GM12878 (cell line): ENCODE measurements around the gene PHKG2. TPM values are rescaled to one million over a fixed set of nuclear protein-coding genes. Genes with fewer than 3 reads are reported as not detected.

Experiments used
- ATAC-seq: fragments of 200-7000 bp; cut with Tn5 transposase; 3 replicates; pipeline ENCODE4 v1.9.1; 2020; ENCODE audit warnings: mild to moderate bottlenecking, moderate library complexity
- BruUV-seq: library from RNA; stranded (reverse); fragments of 400-500 nt; replicated peaks from 2 replicates; lab custom pipeline; 2021; lab: Mats Ljungman, UMichigan
- CTCF ChIA-PET: fragments of 300-600 bp; sonication (Branson Sonifier 250); formaldehyde crosslinking; extraction: SDS; loops from one replicate; lab custom pipeline; 2021; ENCODE audit warnings: inconsistent platforms; lab: Yijun Ruan, JAX
- POLR2A ChIA-PET: fragments of 350-600 bp; formaldehyde crosslinking; extraction: SDS; loops from one replicate; lab custom pipeline; 2021; ENCODE audit warnings: inconsistent platforms; lab: Charles Lee
- RAD21 ChIA-PET: fragments of 300-600 bp; sonication (Branson Sonifier 250); formaldehyde crosslinking; loops from one replicate; lab custom pipeline; 2023; ENCODE audit warnings: antibody characterized with exemption; ENCODE audit not compliant: unreplicated experiment; lab: Charles Lee
- SMC1A ChIA-PET: fragments of 300-600 bp; sonication (Branson Sonifier 250); formaldehyde crosslinking; loops from one replicate; lab custom pipeline; 2023; ENCODE audit not compliant: unreplicated experiment, uncharacterized antibody; lab: Charles Lee
- DNase-seq: peaks from one replicate; pipeline ENCODE4 v3.0.0-alpha.2; 2011; ENCODE audit warnings: low read depth, low spot score
- FAIRE-seq: peaks from 3 replicates; lab custom pipeline; 2011; peaks lifted over from hg19 to GRCh38; lab: Jason Lieb, UNC
- H2AFZ ChIP-seq: 2 replicates; pipeline ENCODE4 v1.6.0; 2011; ENCODE audit warnings: low read depth, low read length, control low read depth; ENCODE audit not compliant: control insufficient read depth
- H3K27ac ChIP-seq: 2 replicates; pipeline ENCODE4 v1.5.1; 2011; ENCODE audit warnings: control low read depth; ENCODE audit not compliant: control insufficient read depth, insufficient read depth
- H3K27me3 ChIP-seq, 2 experiments: replicated peaks in 1 of 2; 2 replicates each; pipeline versions ENCODE4 v1.6.0 to v1.6.1; 2011; ENCODE audit warnings: low read length in 1 of 2; ENCODE audit not compliant: control insufficient read depth in 2 of 2, insufficient read depth in 2 of 2
- H3K36me3 ChIP-seq, 2 experiments: 2 replicates each; pipeline ENCODE4 v1.5.1; 2011; ENCODE audit warnings: low read length in 1 of 2; ENCODE audit not compliant: control insufficient read depth in 2 of 2, insufficient read depth in 2 of 2
- H3K4me1 ChIP-seq: 2 replicates; pipeline ENCODE4 v1.6.1; 2011; ENCODE audit warnings: mild to moderate bottlenecking, low read length, moderate library complexity, mixed read lengths; ENCODE audit not compliant: control insufficient read depth, insufficient read depth
- H3K4me2 ChIP-seq: 2 replicates; pipeline ENCODE4 v1.6.0; 2011; ENCODE audit warnings: control low read depth; ENCODE audit not compliant: control insufficient read depth, insufficient read depth
- H3K4me3 ChIP-seq: fragments of 200-600 bp; sonication (generic); 2 replicates; pipeline ENCODE4 v1.5.1; 2016
- H3K79me2 ChIP-seq: 2 replicates; pipeline ENCODE4 v1.6.0; 2011; ENCODE audit warnings: low read length; ENCODE audit not compliant: control insufficient read depth, insufficient read depth
- H3K9ac ChIP-seq: 2 replicates; pipeline ENCODE4 v1.8.0; 2011; ENCODE audit warnings: low read length, control low read depth, mixed read lengths; ENCODE audit not compliant: control insufficient read depth, insufficient read depth
- H3K9me3 ChIP-seq: replicated peaks from 3 replicates; pipeline ENCODE4 v1.5.1; 2011; ENCODE audit warnings: mild to moderate bottlenecking, low read length; ENCODE audit not compliant: control insufficient read depth, insufficient read depth
- H4K20me1 ChIP-seq: 2 replicates; pipeline ENCODE4 v1.6.0; 2011; ENCODE audit not compliant: control insufficient read depth, insufficient read depth
- BCLAF1 ChIP-seq: fragments of 450-650 bp; IDR thresholded peaks from 2 replicates; pipeline ENCODE4 v1.6.1; 2017; ENCODE audit warnings: antibody characterized with exemption, mild to moderate bottlenecking, moderate library complexity
- CBX3 ChIP-seq: fragments of 200-600 bp; sonication (generic); IDR thresholded peaks from 2 replicates; pipeline ENCODE4 v1.6.1; 2016; ENCODE audit warnings: low read depth, borderline replicate concordance
- MAX ChIP-seq: IDR thresholded peaks from 2 replicates; pipeline ENCODE4 v1.6.1; 2012; ENCODE audit warnings: low read depth, low read length, improper control_type of control experiment
- MYB ChIP-seq: fragments of 150-350 bp; IDR thresholded peaks from 2 replicates; pipeline ENCODE4 v1.6.1; 2014; ENCODE audit warnings: mild to moderate bottlenecking, low read depth, low read length, borderline replicate concordance
- PAX5 ChIP-seq: IDR thresholded peaks from 2 replicates; pipeline ENCODE4 v1.6.1; 2011; ENCODE audit warnings: low read depth, low read length, borderline replicate concordance
- PKNOX1 ChIP-seq: fragments of 450-650 bp; IDR thresholded peaks from 2 replicates; pipeline ENCODE4 v1.6.1; 2016; ENCODE audit warnings: mild to moderate bottlenecking
- SKIL ChIP-seq: fragments of 450-650 bp; IDR thresholded peaks from 2 replicates; pipeline ENCODE4 v1.6.1; 2017; ENCODE audit warnings: mild to moderate bottlenecking, low read depth, inconsistent platforms; ENCODE audit not compliant: poor library complexity, severe bottlenecking
- TCF12 ChIP-seq: IDR thresholded peaks from 2 replicates; pipeline ENCODE4 v1.6.1; 2011; ENCODE audit warnings: low read depth, mild to moderate bottlenecking, low read length
- TCF3 ChIP-seq: IDR thresholded peaks from 2 replicates; pipeline ENCODE4 v1.6.1; 2012; ENCODE audit warnings: low read depth, mild to moderate bottlenecking, low read length, borderline replicate concordance; ENCODE audit not compliant: insufficient read depth
- ZNF217 ChIP-seq: fragments of 450-650 bp; IDR thresholded peaks from 2 replicates; pipeline ENCODE4 v1.6.1; 2017; ENCODE audit warnings: antibody characterized with exemption, mild to moderate bottlenecking
- ZNF274 ChIP-seq: IDR thresholded peaks from one replicate; pipeline ENCODE4 v1.8.0; 2011; ENCODE audit not compliant: insufficient read length, insufficient read depth
- WGBS: methylation state at CpG from one replicate; pipeline ENCODE4 v1.1.6; 2016; ENCODE audit warnings: low lambda C conversion rate; ENCODE audit not compliant: insufficient replicate concordance, insufficient coverage; ENCODE audit errors: missing lambda C conversion rate; 5-methylcytosine and 5-hydroxymethylcytosine counted together
- in situ Hi-C: fragments of 300-500 bp; cut with MboI; formaldehyde crosslinking; loops from 9 replicates; pipeline ENCODE4 v1.14.3; 2018; ENCODE audit warnings: mixed read lengths
- intact Hi-C: fragments of 100-400 bp; cut with micrococcal nuclease; formaldehyde crosslinking; loops from one replicate; pipeline ENCODE4 v1.14.2; 2022; ENCODE audit not compliant: unreplicated experiment
- polyA plus RNA-seq, 11 experiments: library from polyadenylated mRNA; depleted of rRNA in 4 of 11; unstranded in 6 of 11; stranded (reverse) in 5 of 11; fragments of >200 nt; fragmentation: Nextera tagmentation in 4 of 11; fragmentation: Illumina TruSeq in 1 of 11; extraction: Ambion mirVana in 4 of 11; extraction: Trizol in 1 of 11; gene quantifications; 1 replicate in 1 of 11; 2 replicates in 10 of 11; pipeline versions ENCODE4 v1.2.1 to v1.2.3, GENCODE V29; 2011 to 2016; ENCODE audit warnings: inconsistent platforms in 2 of 11, missing spikeins in 2 of 11, low read depth in 1 of 11
- total RNA-seq, 4 experiments: library from RNA; depleted of rRNA in 3 of 4; stranded (reverse); fragments of >200 nt in 3 of 4; fragmentation: Illumina TruSeq in 1 of 4; extraction: Trizol in 1 of 4; gene quantifications; 2 replicates each; pipeline versions ENCODE4 v1.2.1 to v1.2.3, GENCODE V29; 2013 to 2021

The PHKG2 gene
- total and polyA plus RNA-seq, 10 of the 15 experiments (the other 5 are each of a cell fraction or from before 2014, with no cell fraction given), result 5.2 to 50.1 (median 37.2) TPM

- WGBS, result 65% methylated on average over 17 of the region's 17 CpGs
- in situ Hi-C loops (loop anchor here (25.0 kb wide), 1 partner anchor 1118 kb away; no protein-coding TSS in a partner anchor), intact Hi-C loops (no loop called here)
- no peak for DNase-seq
- no peak overlapping the region for H3K4me3 ChIP-seq
- TF ChIP-seq ZNF217 (no peak), TCF12 (no peak), CBX3 (no peak), PAX5 (no peak), SKIL (no peak), BCLAF1 (no peak), PKNOX1 (no peak), TCF3 (no peak), MAX (no peak), MYB (no peak), ZNF274 (no peak)
- no peak for ATAC-seq
- H3K4me2 ChIP-seq, result no peak overlapping the region
- ChIA-PET CTCF (interaction anchor here (1.4 to 3.6 kb wide), 2 partner anchors 45 to 172 kb away, joined by 3 to 13 read pairs; no protein-coding TSS in a partner anchor), POLR2A (interaction anchor here (0.5 to 0.8 kb wide), 3 partner anchors 22 to 373 kb away, joined by 3 to 6 read pairs (median 4); partner anchors contain the start of gene PHKG2), SMC1A (interaction anchor here (0.7 kb wide), 1 partner anchor 103 kb away, joined by 3 read pairs; no protein-coding TSS in a partner anchor), RAD21 (no interaction called here)
- no peaks in the 10 kb centered on the region for H4K20me1 ChIP-seq
- no peak overlapping the region for H3K9ac ChIP-seq
- H3K27ac ChIP-seq, result no peak overlapping the region
- BruUV-seq, result no TSS peak
- no peaks in the 10 kb centered on the region for H3K9me3 ChIP-seq
- peaks cover 40 to 48% of the 10 kb centered on the region in 2 experiments; a peak in 3 of 4 replicates for H3K36me3 ChIP-seq
- no peaks in the 10 kb centered on the region for H3K27me3 ChIP-seq
- no peaks in the 10 kb centered on the region for H3K4me1 ChIP-seq
- no peak overlapping the region for H2AFZ ChIP-seq
- FAIRE-seq, result no peak
- H3K79me2 ChIP-seq, result no peaks in the 10 kb centered on the region
Measured at GRCh38 chr16:30769379-30770089, 21.3 kb downstream of the PHKG2 start.
